ENCODE measurements around the gene SLC6A19.

DNA sequence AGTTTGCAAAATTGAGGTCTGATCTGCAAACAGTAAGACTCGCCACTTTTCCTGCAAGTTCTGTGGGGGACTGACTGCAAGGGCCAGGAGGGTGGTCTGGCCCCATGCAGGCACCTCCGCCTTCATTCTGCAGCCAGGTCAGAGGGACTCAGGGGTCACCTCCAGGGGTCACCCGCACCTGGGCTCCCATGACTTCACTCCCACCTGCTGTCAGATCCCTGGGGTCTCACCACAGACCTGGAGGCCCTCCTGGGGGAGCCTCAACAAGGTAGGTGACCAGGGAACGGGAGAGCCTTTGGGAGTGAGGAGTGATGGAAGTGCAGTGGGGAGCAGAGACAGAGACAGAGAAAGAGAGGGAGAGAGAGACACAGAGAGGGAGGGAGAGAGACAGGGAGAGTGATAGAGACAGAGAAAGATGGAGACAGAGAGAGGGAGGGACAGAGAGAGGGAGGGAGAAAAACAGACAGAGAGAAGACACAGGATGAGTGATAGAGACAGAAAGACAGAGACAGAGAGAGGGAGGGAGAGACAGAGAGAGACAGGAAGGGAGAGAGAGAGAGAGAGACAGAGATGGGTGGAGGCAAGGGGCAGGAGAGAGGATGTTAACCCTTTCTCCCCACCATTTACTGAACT lies 41.5 kb upstream of the SLC6A19 start:
- TF ChIP-seq, protein P1, sequence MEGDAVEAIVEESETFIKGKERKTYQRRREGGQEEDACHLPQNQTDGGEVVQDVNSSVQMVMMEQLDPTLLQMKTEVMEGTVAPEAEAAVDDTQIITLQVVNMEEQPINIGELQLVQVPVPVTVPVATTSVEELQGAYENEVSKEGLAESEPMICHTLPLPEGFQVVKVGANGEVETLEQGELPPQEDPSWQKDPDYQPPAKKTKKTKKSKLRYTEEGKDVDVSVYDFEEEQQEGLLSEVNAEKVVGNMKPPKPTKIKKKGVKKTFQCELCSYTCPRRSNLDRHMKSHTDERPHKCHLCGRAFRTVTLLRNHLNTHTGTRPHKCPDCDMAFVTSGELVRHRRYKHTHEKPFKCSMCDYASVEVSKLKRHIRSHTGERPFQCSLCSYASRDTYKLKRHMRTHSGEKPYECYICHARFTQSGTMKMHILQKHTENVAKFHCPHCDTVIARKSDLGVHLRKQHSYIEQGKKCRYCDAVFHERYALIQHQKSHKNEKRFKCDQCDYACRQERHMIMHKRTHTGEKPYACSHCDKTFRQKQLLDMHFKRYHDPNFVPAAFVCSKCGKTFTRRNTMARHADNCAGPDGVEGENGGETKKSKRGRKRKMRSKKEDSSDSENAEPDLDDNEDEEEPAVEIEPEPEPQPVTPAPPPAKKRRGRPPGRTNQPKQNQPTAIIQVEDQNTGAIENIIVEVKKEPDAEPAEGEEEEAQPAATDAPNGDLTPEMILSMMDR (IDR thresholded peaks at IDR 0.05; ENCODE audit: poor library complexity): no peak
- no peak for TF ChIP-seq EZH2 (IDR thresholded peaks at IDR 0.05; ENCODE audit: borderline replicate concordance)
- TF ChIP-seq EZH2phosphoT487 (IDR thresholded peaks at IDR 0.05; ENCODE audit: low read depth, severe bottlenecking, unreplicated experiment): no peak
